ENCODE measurements around the gene DPP10.

DNA sequence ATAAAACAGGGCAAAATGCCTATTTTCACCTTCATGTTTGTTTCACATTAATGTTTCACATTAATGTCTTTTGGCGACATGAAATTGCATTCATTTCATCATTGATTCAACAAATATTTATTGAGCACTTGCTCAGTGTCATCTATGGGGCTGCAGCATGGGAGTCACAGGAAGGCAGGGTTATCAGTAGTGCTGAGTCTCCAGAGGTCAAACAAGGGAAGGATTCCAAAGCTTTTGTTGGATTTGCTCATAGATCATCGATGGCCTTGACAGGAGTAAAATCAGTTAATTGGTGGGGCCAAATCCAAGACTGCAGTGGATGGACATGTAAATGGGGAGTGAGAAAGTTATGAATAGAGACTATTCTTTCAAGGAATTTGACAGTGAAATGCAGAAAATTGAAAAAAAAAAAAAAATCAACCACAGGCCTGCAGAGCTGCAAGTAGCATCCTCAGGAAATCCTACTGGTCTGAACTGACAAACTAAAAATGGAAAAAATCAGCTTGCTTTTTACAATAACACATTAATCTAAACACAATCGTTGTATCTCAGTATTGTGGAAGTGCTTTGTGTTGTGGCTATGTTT, 1290.8 kb downstream of the DPP10 start:
- TF ChIP-seq ZNF501 (tag by site-specific recombination; IDR thresholded peaks at IDR 0.05) (no peak), ZNF792 (tag by site-specific recombination; IDR thresholded peaks at IDR 0.05) (no peak), MYNN (tag by site-specific recombination; IDR thresholded peaks at IDR 0.05; ENCODE audit: borderline replicate concordance) (no peak), ZNF292 (tag by site-specific recombination; IDR thresholded peaks at IDR 0.05; ENCODE audit: borderline replicate concordance, low read depth) (no peak), ZBTB7A (tag by site-specific recombination; IDR thresholded peaks at IDR 0.05; ENCODE audit: low read depth) (no peak), ZBTB11 (tag by site-specific recombination; conservative IDR thresholded peaks at IDR 0.05; ENCODE audit: low read depth) (no peak), ZNF121 (tag by site-specific recombination; IDR thresholded peaks at IDR 0.05) (no peak), ZNF394 (tag by site-specific recombination; IDR thresholded peaks at IDR 0.05; ENCODE audit: borderline replicate concordance) (no peak), ZBTB44 (tag by site-specific recombination; IDR thresholded peaks at IDR 0.05) (no peak), SETDB1 (IDR thresholded peaks at IDR 0.05; ENCODE audit: insufficient read length, low read length) (no peak)
- TF ChIP-seq, protein P1, sequence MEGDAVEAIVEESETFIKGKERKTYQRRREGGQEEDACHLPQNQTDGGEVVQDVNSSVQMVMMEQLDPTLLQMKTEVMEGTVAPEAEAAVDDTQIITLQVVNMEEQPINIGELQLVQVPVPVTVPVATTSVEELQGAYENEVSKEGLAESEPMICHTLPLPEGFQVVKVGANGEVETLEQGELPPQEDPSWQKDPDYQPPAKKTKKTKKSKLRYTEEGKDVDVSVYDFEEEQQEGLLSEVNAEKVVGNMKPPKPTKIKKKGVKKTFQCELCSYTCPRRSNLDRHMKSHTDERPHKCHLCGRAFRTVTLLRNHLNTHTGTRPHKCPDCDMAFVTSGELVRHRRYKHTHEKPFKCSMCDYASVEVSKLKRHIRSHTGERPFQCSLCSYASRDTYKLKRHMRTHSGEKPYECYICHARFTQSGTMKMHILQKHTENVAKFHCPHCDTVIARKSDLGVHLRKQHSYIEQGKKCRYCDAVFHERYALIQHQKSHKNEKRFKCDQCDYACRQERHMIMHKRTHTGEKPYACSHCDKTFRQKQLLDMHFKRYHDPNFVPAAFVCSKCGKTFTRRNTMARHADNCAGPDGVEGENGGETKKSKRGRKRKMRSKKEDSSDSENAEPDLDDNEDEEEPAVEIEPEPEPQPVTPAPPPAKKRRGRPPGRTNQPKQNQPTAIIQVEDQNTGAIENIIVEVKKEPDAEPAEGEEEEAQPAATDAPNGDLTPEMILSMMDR (tag by site-specific recombination; IDR thresholded peaks at IDR 0.05) = no peak
